ENCODE data around the gene TRPM8. TPM values are rescaled to one million over a fixed set of nuclear protein-coding genes. Genes with fewer than 3 reads are reported as not detected.
"Not testable (repeated sequence)": the region's sequence is repeated elsewhere in the genome, so short reads cannot be mapped to it uniquely, and the experiment has no call there.

TRPM8 gene
- total RNA-seq: not detected

GRCh38 chr2:233917116-233917515 is at the start of gene TRPM8:
TRPM8 (plus strand) TSS chr2:233917373; CDS start chr2:233926538, 9,165 bp downstream.
- ATAC-seq: no peak
- intact Hi-C loops (cut with DNase I): no loop called here
- DNase-seq (ENCODE audit: low spot score): no peak

- ATAC-seq: peak; percentile 51
- intact Hi-C loops (cut with DNase I): no loop called here
- no peak for DNase-seq (ENCODE audit: low spot score)
Measured at GRCh38 chr2:233867993-233868532, 49.1 kb upstream of the TRPM8 start, which contains the start of gene MSL3B. MSL3B (minus strand) TSS chr2:233868386.

GRCh38 chr2:233871432-233871831 is 45.7 kb upstream of the TRPM8 start:
- DNase-seq (ENCODE audit: low spot score) (no peak), ATAC-seq (no peak)
- intact Hi-C loops (cut with DNase I): no loop called here

GRCh38 chr2:233872125-233872524 is 45.0 kb upstream of the TRPM8 start:
- ATAC-seq; DNase-seq (ENCODE audit: low spot score); intact Hi-C loops (cut with DNase I): not testable (repeated sequence)

- ATAC-seq (no peak), DNase-seq (ENCODE audit: low spot score) (no peak)
- intact Hi-C loops (cut with DNase I): no loop called here
Measured at GRCh38 chr2:233882353-233882752, 34.8 kb upstream of the TRPM8 start.

- intact Hi-C loops (cut with DNase I): no loop called here
- ATAC-seq (no peak), DNase-seq (ENCODE audit: low spot score) (no peak)
Measured at GRCh38 chr2:233892793-233893192, 24.4 kb upstream of the TRPM8 start.

GRCh38 chr2:233896253-233896652 is 20.9 kb upstream of the TRPM8 start:
- DNase-seq (ENCODE audit: low spot score); intact Hi-C loops (cut with DNase I); ATAC-seq: not testable (repeated sequence)

- ATAC-seq (no peak), DNase-seq (ENCODE audit: low spot score) (no peak)
- intact Hi-C loops (cut with DNase I): no loop called here
Measured at GRCh38 chr2:233901367-233901766, 15.8 kb upstream of the TRPM8 start.

GRCh38 chr2:233901884-233902283 is 15.3 kb upstream of the TRPM8 start:
- intact Hi-C loops (cut with DNase I): no loop called here
- DNase-seq (ENCODE audit: low spot score): no peak
- no peak for ATAC-seq

- no peak for DNase-seq (ENCODE audit: low spot score)
- intact Hi-C loops (cut with DNase I): no loop called here
- ATAC-seq: no peak
Measured at GRCh38 chr2:233905945-233906344, 11.2 kb upstream of the TRPM8 start.

GRCh38 chr2:233907627-233908026 is 9.5 kb upstream of the TRPM8 start:
- ATAC-seq (no peak), DNase-seq (ENCODE audit: low spot score) (no peak)
- intact Hi-C loops (cut with DNase I): no loop called here

- ATAC-seq (no peak), DNase-seq (ENCODE audit: low spot score) (no peak)
- intact Hi-C loops (cut with DNase I): no loop called here
Measured at GRCh38 chr2:233912691-233913423, 4.3 kb upstream of the TRPM8 start.

GRCh38 chr2:233915128-233915527 is 2.0 kb upstream of the TRPM8 start:
- no peak for DNase-seq (ENCODE audit: low spot score)
- intact Hi-C loops (cut with DNase I): no loop called here

GRCh38 chr2:233919319-233919718 is 2.1 kb downstream of the TRPM8 start:
- DNase-seq (ENCODE audit: low spot score): no peak
- no peak for ATAC-seq
- intact Hi-C loops (cut with DNase I): no loop called here

More at GRCh38 chr2:233915128-233915527, 2.0 kb upstream of the TRPM8 start:
- no peak for ATAC-seq

- ATAC-seq: no peak
- intact Hi-C loops (cut with DNase I): no loop called here
- DNase-seq (ENCODE audit: low spot score): no peak
Measured at GRCh38 chr2:233919938-233920337, 2.8 kb downstream of the TRPM8 start.

GRCh38 chr2:233922471-233922870 is 5.3 kb downstream of the TRPM8 start:
- no peak for DNase-seq (ENCODE audit: low spot score)
- intact Hi-C loops (cut with DNase I): no loop called here
- ATAC-seq: no peak

GRCh38 chr2:233925402-233925801 is 8.2 kb downstream of the TRPM8 start:
- intact Hi-C loops (cut with DNase I): no loop called here
- DNase-seq (ENCODE audit: low spot score) (no peak), ATAC-seq (no peak)

GRCh38 chr2:233926806-233927205 is 9.6 kb downstream of the TRPM8 start:
- intact Hi-C loops (cut with DNase I): no loop called here
- no peak for DNase-seq (ENCODE audit: low spot score)
- ATAC-seq: no peak

GRCh38 chr2:233928594-233929351 is 11.6 kb downstream of the TRPM8 start:
- ATAC-seq (no peak), DNase-seq (ENCODE audit: low spot score) (no peak)
- intact Hi-C loops (cut with DNase I): no loop called here
